Measurements from ENCODE around the gene PDLIM3.

DNA sequence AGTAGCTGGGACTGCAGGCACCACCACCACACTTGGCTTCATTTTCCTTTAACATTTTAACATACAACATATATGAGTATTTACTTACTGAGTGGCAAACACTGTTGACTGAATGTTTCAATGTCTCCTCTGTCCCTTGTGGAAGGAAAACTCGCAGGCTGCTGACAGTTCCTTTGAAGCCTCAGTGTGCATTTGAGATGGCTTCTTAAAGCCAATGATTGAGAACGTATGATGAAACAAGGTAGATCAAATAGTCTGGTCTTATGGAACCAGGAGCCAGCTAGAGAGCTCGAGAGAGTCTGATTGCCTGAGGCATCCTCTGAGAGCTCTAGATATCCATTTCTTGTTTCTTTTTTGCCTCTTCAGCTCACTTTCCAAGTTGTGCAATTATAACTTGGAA, 43.0 kb upstream of the PDLIM3 start:
- no peak for TF ChIP-seq CTCF (IDR thresholded peaks at IDR 0.05; ENCODE audit: insufficient read depth, low read length, poor library complexity, severe bottlenecking)
- no peak for TF ChIP-seq EZH2phosphoT487 (conservative IDR thresholded peaks at IDR 0.05; ENCODE audit: low read length)
